A673 (cell line): ENCODE measurements around the gene RABL6. TPM values are rescaled to one million over a fixed set of nuclear protein-coding genes. Genes with fewer than 3 reads are reported as not detected.

Source experiments
- Bru-seq: library from RNA; stranded (reverse); fragments of 400-500 nt; gene quantifications from one replicate; lab custom pipeline; 2021; lab: Mats Ljungman, UMichigan
- BruChase-seq, 2 experiments: library from RNA; stranded (reverse); fragments of 400-500 nt; gene quantifications; one replicate each; lab custom pipeline; 2021; lab: Mats Ljungman, UMichigan
- BruUV-seq: library from RNA; stranded (reverse); fragments of 400-500 nt; replicated peaks from 2 replicates; lab custom pipeline; 2021; lab: Mats Ljungman, UMichigan
- CTCF ChIA-PET: fragments of 300-600 bp; sonication (Branson Sonifier 250); formaldehyde crosslinking; loops from one replicate; lab custom pipeline; 2022; ENCODE audit warnings: antibody characterized with exemption; lab: Charles Lee
- POLR2A ChIA-PET: fragments of 300-600 bp; sonication (Branson Sonifier 250); formaldehyde crosslinking; loops from one replicate; lab custom pipeline; 2022; ENCODE audit warnings: antibody characterized with exemption; ENCODE audit not compliant: low non-redundant PET; lab: Charles Lee
- DNase-seq: peaks from one replicate; pipeline ENCODE4 v3.0.0-alpha.2; 2015; ENCODE audit warnings: low spot score
- H3K27ac ChIP-seq: fragments of 200-600 bp; sonication (generic); 2 replicates; pipeline ENCODE4 v1.5.1; 2016; ENCODE audit warnings: mixed run types, low read depth, mild to moderate bottlenecking, mixed read lengths, antibody characterized with exemption, low read length; ENCODE audit not compliant: poor library complexity, severe bottlenecking
- H3K27me3 ChIP-seq: fragments of 200-600 bp; sonication (generic); replicated peaks from 2 replicates; pipeline ENCODE4 v1.6.1; 2017; ENCODE audit warnings: mixed run types, low read depth, mild to moderate bottlenecking, mixed read lengths, antibody characterized with exemption, low read length; ENCODE audit not compliant: insufficient read depth, poor library complexity
- H3K36me3 ChIP-seq: fragments of 200-600 bp; sonication (generic); 2 replicates; pipeline ENCODE4 v1.6.1; 2016; ENCODE audit warnings: mixed run types, mild to moderate bottlenecking, mixed read lengths, antibody characterized with exemption, low read length; ENCODE audit not compliant: insufficient read depth, poor library complexity, severe bottlenecking
- H3K4me1 ChIP-seq: fragments of 200-600 bp; sonication (generic); 2 replicates; pipeline ENCODE4 v1.6.1; 2017; ENCODE audit warnings: mixed run types, mild to moderate bottlenecking, mixed read lengths, antibody characterized with exemption, low read length; ENCODE audit not compliant: insufficient read depth, poor library complexity, severe bottlenecking
- H3K4me3 ChIP-seq: fragments of 200-600 bp; sonication (generic); 2 replicates; pipeline ENCODE4 v1.5.1; 2016; ENCODE audit warnings: low read depth, mixed run types, mild to moderate bottlenecking, mixed read lengths, low read length; ENCODE audit not compliant: poor library complexity, severe bottlenecking
- H3K9me3 ChIP-seq: fragments of 200-600 bp; sonication (generic); 2 replicates; pipeline ENCODE4 v1.6.1; 2016; ENCODE audit warnings: mixed run types, low read depth, mild to moderate bottlenecking, mixed read lengths, antibody characterized with exemption, low read length; ENCODE audit not compliant: poor library complexity, severe bottlenecking
- CTCF ChIP-seq: fragments of 300-800, 200-600 bp; sonication (generic); conservative IDR thresholded peaks from 2 replicates; pipeline ENCODE4 v1.5.1; 2017; ENCODE audit warnings: low read depth, mild to moderate bottlenecking, antibody characterized with exemption, low read length, moderate library complexity, mixed read lengths
- EZH2 ChIP-seq: fragments of 200-600 bp; sonication (generic); IDR thresholded peaks from 2 replicates; pipeline ENCODE4 v1.6.1; 2017; ENCODE audit warnings: borderline replicate concordance, low read depth, mild to moderate bottlenecking, mixed read lengths, antibody characterized with exemption, low read length; ENCODE audit not compliant: poor library complexity, severe bottlenecking
- intact Hi-C: fragments of 100-400 bp; cut with micrococcal nuclease; formaldehyde crosslinking; loops from one replicate; pipeline ENCODE4 v1.10.0; 2022; ENCODE audit not compliant: unreplicated experiment
- long read RNA-seq: library from polyadenylated mRNA; stranded (forward); transcript quantifications from one replicate; pipeline ENCODE4 v2.0.0, GENCODE V29; 2022
- total RNA-seq: library from RNA; stranded (reverse); gene quantifications from 2 replicates; pipeline ENCODE4 v1.2.3, GENCODE V29; 2021

Gene RABL6
- total RNA-seq (208 and 210 TPM in 2 replicates), Bru-seq, nascent RNA (percentile 72 among the genes with signal in this experiment), BruChase-seq, experiment 1, labeled RNA remaining after a 2-hour chase (percentile 90 among the genes with signal in this experiment), BruChase-seq, experiment 2, labeled RNA remaining after a 6-hour chase (percentile 96 among the genes with signal in this experiment)
- long read RNA-seq, transcript RABL6-204 (8 exons, 1,580 nt): minor isoform, 6 of 278 reads
- long read RNA-seq, transcript RABL6-201 (15 exons, 3,091 nt): major isoform, 117 of 278 reads
- long read RNA-seq, partial matches to known transcripts: 133 of 278 reads
- long read RNA-seq, other reads (novel, unspliced or antisense): 18 of 278 reads

GRCh38 chr9:136807281-136808074 is at the start of gene RABL6:
Gene RABL6 (plus strand): TSS chr9:136807948. CDS start chr9:136808197, 249 bp downstream.
- Histone ChIP-seq H3K4me3 (peak within 1 kb of the TSS; percentile 98), H3K36me3 (peaks cover 23% of the 10 kb centered on the region), H3K27me3 (no peaks in the 10 kb centered on the region), H3K4me1 (peaks cover 26% of the 10 kb centered on the region), H3K27ac (peak within 1 kb of the TSS; percentile 93), H3K9me3 (no peaks in the 10 kb centered on the region)
- TF ChIP-seq EZH2 (no peak), CTCF (no peak)
- TSS peak; percentile 66 for BruUV-seq
- ChIA-PET POLR2A (no interaction called here), CTCF (interaction anchor here (0.6 kb wide), 1 partner anchor 39 kb away, joined by 5 read pairs; no protein-coding TSS in a partner anchor)
- intact Hi-C loops: no loop called here
- peak; percentile 88 for DNase-seq

GRCh38 chr9:136759001-136759400 is 48.7 kb upstream of the RABL6 start:
- Histone ChIP-seq H3K27ac (no peak overlapping the region), H3K4me3 (no peak overlapping the region), H3K4me1 (peaks cover 5% of the 10 kb centered on the region), H3K36me3 (no peaks in the 10 kb centered on the region), H3K9me3 (no peaks in the 10 kb centered on the region), H3K27me3 (no peaks in the 10 kb centered on the region)
- no peak for DNase-seq
- TF ChIP-seq EZH2 (no peak), CTCF (no peak)
- no TSS peak for BruUV-seq
- POLR2A ChIA-PET: interaction anchor here (0.6 kb wide), 1 partner anchor 150 kb away, joined by 5 read pairs; no protein-coding TSS in a partner anchor
- CTCF ChIA-PET: no interaction called here
- intact Hi-C loops: no loop called here

GRCh38 chr9:136759436-136760325 is 48.1 kb upstream of the RABL6 start:
- POLR2A ChIA-PET: no interaction called here
- no peak for TF ChIP-seq CTCF
- no peak for TF ChIP-seq EZH2
- Histone ChIP-seq H3K27ac (no peak overlapping the region), H3K9me3 (no peaks in the 10 kb centered on the region), H3K36me3 (no peaks in the 10 kb centered on the region), H3K27me3 (no peaks in the 10 kb centered on the region), H3K4me1 (peaks cover 5% of the 10 kb centered on the region), H3K4me3 (no peak overlapping the region)
- no peak for DNase-seq
- CTCF ChIA-PET: no interaction called here
- intact Hi-C loops: no loop called here
- no TSS peak for BruUV-seq
